GM21619 (cell line): ENCODE measurements around the gene METTL17.
"Not testable (repeated sequence)": the region's sequence is repeated elsewhere in the genome, so short reads cannot be mapped to it uniquely, and the experiment has no call there.

ENCODE experiments used
- ATAC-seq: cut with Tn5 transposase; IDR thresholded peaks from one replicate; pipeline ENCODE4 v1.9.1; 2021; ENCODE audit not compliant: unreplicated experiment

METTL17 gene, protein sequence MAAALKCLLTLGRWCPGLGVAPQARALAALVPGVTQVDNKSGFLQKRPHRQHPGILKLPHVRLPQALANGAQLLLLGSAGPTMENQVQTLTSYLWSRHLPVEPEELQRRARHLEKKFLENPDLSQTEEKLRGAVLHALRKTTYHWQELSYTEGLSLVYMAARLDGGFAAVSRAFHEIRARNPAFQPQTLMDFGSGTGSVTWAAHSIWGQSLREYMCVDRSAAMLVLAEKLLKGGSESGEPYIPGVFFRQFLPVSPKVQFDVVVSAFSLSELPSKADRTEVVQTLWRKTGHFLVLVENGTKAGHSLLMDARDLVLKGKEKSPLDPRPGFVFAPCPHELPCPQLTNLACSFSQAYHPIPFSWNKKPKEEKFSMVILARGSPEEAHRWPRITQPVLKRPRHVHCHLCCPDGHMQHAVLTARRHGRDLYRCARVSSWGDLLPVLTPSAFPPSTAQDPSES

GRCh38 chr14:20989787-20990600 is at the start of gene METTL17:
METTL17 (plus strand) TSS chr14:20989980; CDS start chr14:20990003, 23 bp downstream.
- ATAC-seq: peak; percentile 94

DNA sequence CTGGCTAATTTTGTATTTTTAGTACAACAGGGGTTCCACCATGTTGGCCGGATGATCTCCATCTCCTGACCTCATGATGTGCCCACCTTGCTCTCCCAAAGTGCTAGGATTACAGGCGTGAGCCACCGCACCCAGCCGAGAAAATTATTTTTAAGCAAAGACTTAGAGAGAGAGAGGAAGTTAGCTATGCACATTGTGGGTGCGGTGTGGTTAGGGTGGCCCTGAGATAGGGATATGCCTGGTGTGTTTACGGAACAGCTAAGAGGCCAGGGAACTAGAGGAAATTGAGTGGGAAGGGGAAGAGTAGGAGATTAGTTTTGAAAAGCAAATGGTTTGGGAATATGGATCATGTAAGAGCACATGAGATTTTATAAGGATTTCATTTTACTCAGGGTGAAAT is 44.6 kb upstream of the METTL17 start:
- not testable (repeated sequence) for ATAC-seq

GRCh38 chr14:20946707-20947106 is 43.1 kb upstream of the METTL17 start:
- ATAC-seq: not testable (repeated sequence)

GRCh38 chr14:20954736-20955537 is 34.8 kb upstream of the METTL17 start, which contains the start of gene RNASE2:
RNASE2 (plus strand) TSS chr14:20955487; CDS start chr14:20955772, 285 bp downstream.
- not testable (repeated sequence) for ATAC-seq

GRCh38 chr14:20955538-20955873 is 34.3 kb upstream of the METTL17 start:
- not testable (repeated sequence) for ATAC-seq

DNA sequence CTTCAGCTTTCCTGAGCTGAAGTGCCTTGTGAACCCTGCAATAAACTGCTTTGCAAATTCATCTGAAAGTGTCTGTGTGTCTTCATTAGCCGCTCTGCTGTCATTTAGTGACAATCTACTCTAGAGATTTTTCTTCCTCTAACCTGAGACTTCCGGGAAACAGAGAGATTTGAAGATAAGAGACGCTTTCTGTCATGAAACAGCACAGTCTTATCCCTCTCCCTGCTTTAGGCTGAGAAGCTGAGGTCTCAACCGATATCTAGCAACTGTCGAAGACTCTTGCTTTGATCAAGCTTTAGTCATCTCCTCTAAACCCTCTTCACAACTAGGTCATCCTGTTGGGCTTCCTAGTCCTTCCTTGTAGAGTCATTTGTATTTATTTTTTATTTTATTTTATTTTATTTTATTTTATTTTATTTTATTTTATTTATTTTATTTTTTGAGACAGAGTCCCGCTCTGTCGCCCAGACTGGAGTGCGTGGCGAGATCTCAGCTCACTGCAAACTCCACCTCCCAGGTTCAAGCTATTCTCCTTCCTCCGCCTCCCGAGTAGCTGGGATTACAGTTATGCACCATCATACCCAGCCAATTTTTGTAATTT is 33.3 kb upstream of the METTL17 start:
- ATAC-seq: no peak

- not testable (repeated sequence) for ATAC-seq
Observed at GRCh38 chr14:20958946-20959345, 30.8 kb upstream of the METTL17 start.

DNA sequence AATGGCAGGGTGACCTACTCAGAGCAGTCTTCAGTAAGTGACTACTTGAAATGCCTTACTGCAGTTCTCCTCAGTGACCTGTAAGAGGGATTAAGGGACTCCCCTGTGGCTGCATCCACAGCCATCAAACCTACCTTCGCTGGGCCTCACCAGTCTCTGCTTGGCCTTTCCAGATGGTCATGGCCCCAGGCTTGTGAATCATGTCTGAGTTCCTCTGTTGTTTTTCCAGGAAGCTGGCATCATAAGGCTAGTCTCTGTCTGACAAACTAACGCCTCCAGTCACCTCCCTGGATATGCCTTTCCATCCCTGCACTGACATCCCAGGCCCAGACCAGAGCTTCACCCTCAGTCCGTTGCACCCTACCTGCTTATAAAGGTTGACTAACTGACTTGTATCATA is 20.4 kb upstream of the METTL17 start:
- ATAC-seq: no peak

- no peak for ATAC-seq
Observed at GRCh38 chr14:20970647-20970982, 19.2 kb upstream of the METTL17 start.

GRCh38 chr14:20970983-20971704 is 18.6 kb upstream of the METTL17 start:
- ATAC-seq: peak; percentile 93

DNA sequence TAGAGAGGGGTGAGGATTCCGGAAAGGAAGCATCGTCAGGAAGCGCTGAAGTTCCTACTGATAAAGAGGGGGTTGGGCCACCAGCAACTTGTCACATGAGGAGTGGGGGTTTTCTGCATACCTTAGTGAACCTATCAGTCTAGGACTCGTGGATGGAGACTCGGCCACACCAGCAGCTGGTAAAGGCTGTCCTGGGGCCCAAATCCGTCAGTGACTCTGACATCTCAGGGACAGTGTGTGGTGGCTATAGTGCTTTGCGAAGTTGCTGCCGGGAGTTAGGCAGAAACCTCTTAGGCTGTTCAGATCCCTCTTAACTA is 18.1 kb upstream of the METTL17 start:
- peak; percentile 23 for ATAC-seq

DNA sequence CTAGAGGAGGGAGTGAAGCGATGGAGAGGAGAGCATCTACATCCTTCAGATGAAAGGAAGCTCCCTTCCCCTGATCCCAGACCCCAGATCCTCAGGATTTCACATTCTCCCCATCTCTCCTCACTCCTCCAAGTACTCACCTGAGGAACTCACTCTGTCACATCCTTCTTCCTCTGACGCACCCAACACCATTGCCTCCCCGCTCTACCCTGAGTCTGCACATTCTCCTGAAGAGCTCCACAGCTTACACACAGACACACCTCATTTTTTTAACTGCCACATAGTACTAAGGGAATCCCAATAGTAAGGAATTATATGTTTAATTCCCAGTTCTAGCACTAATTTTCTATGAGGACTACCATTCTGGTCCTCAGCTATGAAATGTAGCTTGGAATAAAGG is 16.3 kb upstream of the METTL17 start:
- no peak for ATAC-seq

- ATAC-seq: no peak
Observed at GRCh38 chr14:20976291-20976690, 13.5 kb upstream of the METTL17 start.

GRCh38 chr14:20978687-20979086 is 11.1 kb upstream of the METTL17 start:
- ATAC-seq: no peak

GRCh38 chr14:20980906-20981305 is 8.9 kb upstream of the METTL17 start:
- no peak for ATAC-seq

DNA sequence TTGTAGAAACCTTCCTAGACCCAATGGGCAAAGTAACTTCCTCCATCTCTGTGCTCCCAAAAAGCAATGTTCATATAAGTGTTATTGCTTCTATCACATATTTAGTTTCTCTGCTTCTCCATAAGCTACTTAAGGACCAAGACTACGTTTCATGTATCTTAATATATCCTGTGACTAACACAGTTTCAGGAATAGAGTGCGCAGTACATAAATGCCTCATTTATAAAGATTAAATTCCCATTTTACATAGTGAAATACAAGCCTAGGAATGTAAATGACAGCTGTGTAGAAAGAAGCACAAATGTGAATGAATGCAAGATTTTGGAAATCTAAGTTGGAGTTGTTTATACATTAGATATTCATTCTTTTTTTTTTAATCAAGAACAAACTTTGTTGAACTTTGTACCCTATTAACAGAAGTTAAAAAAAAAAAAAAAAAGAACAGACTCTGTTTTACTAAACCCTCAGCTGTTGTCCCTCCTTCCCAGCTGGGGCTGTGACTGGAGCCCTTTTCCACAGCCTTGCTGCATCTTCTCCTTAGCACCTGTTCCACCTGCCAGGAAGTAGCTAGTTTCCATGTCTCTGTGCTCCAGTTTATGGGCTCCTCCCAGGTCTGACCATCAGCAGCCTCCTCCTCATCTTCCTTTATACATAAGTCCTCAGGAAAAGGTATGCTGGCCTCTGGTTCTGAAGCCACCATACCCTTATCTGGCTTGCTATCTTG is 7.0 kb upstream of the METTL17 start:
- ATAC-seq: no peak

DNA sequence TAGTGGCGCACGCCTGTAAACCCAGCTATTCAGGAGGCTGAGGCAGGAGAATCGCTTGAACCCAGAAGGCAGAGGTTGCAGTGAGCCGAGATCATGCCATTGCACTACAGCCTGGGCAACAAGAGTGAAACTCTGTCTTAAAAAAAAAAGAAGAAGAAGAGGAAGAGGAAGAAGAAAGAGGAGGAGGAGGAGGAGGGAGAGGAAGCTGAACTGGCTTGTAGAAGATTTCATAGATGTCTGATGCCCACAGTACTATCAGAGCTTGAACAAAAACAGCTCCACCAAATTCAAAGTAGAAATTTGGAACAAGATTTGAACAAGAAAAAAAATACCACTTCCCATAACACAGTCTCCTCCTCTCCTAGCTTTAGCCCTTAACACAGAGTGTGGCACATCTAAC is 4.1 kb upstream of the METTL17 start:
- ATAC-seq: not testable (repeated sequence)

DNA sequence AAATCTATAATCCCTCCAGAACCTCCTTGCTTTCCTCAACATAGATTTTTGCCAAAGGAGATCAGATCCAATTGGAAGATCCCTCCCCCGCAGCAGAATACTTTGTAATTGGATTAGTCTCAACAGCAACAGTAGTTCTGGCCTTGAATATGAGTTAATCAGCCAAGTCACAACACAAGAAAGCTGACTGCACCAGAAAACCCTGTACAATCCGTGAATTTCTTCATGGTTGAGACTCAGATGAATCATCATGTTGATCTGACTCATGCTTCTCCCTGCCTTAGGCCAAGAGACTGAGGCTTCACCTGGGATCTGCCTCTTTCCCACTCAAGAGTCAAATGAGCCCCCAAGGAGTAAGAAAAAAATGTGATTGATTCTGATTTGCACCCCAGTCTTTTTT is 3.0 kb upstream of the METTL17 start:
- no peak for ATAC-seq

DNA sequence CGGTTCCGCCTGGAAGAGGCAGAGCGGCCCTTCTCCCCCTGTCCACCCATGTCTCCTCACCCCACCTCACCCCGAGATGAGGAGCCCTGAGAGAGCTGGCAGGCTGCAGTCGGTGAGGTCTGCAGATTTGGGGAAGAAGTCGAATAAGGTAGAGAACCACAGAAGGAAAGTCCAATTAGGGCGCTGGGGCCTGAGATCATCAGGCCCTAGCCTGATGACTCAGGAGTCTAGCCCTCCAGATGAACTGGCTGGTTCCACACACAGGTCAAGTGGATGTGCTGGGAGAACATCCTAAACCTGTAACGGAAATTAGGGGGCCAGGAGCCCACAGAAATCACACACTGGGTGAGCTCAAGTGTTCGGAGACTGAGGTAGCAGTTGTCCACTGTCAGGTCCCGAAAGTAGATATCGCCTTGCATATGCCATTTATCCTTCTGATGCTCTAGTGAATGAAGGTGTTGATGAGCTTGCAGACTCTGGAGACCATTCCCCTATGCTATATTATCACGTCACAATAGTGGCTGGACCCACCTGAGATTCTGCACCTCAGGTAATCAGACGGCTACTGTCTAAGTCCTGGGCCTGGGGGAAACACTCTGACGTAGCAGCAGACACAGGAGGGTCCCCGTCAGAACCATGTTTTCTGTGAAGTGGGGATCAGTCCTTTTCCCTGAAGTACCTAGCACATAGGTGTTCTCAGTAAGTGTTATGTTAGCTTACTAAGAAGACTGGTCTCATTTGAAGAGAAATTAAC is 886 bp upstream of the METTL17 start:
- ATAC-seq: no peak
